GM23338 (cell line): ENCODE results near the gene PISD. TPM values are rescaled to one million over a fixed set of nuclear protein-coding genes. Genes with fewer than 3 reads are reported as not detected.
"Not testable (repeated sequence)": the region's sequence is repeated elsewhere in the genome, so short reads cannot be mapped to it uniquely, and the experiment has no call there.

Experiments
- ATAC-seq: fragments of 200-7000 bp; cut with Tn5 transposase; 3 replicates; pipeline ENCODE4 v1.9.1; 2020
- DNase-seq: peaks from one replicate; pipeline ENCODE4 v3.0.0-alpha.2; 2015; ENCODE audit warnings: low spot score
- H2AFZ ChIP-seq: fragments of 200-600 bp; sonication (generic); 2 replicates; pipeline ENCODE4 v1.8.0; 2016; ENCODE audit warnings: antibody characterized with exemption, mild to moderate bottlenecking, moderate library complexity
- H3F3A ChIP-seq: fragments of 200-600 bp; sonication (generic); replicated peaks from 2 replicates; pipeline ENCODE4 v1.8.0; 2017; ENCODE audit warnings: antibody characterized with exemption, mixed run types, low read depth
- H3K27ac ChIP-seq: fragments of 200-600 bp; sonication (generic); 2 replicates; pipeline ENCODE4 v1.6.1; 2016; ENCODE audit warnings: low read depth
- H3K27me3 ChIP-seq: fragments of 200-600 bp; sonication (generic); 2 replicates; pipeline ENCODE4 v1.8.0; 2016; ENCODE audit warnings: mild to moderate bottlenecking, mixed run types, moderate library complexity; ENCODE audit not compliant: insufficient read depth
- H3K36me3 ChIP-seq: fragments of 200-600 bp; sonication (generic); 2 replicates; pipeline ENCODE4 v1.8.0; 2016; ENCODE audit warnings: mild to moderate bottlenecking; ENCODE audit not compliant: insufficient read depth
- H3K4me1 ChIP-seq: fragments of 200-600 bp; sonication (generic); 2 replicates; pipeline ENCODE4 v1.8.0; 2016; ENCODE audit warnings: mild to moderate bottlenecking, moderate library complexity; ENCODE audit not compliant: insufficient read depth
- H3K4me2 ChIP-seq: fragments of 200-600 bp; sonication (generic); 2 replicates; pipeline ENCODE4 v1.7.1; 2017; ENCODE audit warnings: mixed run types
- H3K4me3 ChIP-seq: fragments of 200-600 bp; sonication (generic); 2 replicates; pipeline ENCODE4 v1.6.1; 2016; ENCODE audit warnings: mixed run types
- H3K79me2 ChIP-seq: fragments of 200-600 bp; sonication (generic); replicated peaks from 2 replicates; pipeline ENCODE4 v1.8.0; 2017; ENCODE audit warnings: mild to moderate bottlenecking; ENCODE audit not compliant: insufficient read depth
- H3K9me2 ChIP-seq: fragments of 200-600 bp; sonication (generic); 2 replicates; pipeline ENCODE4 v1.8.0; 2017; ENCODE audit not compliant: insufficient read depth
- H4K20me1 ChIP-seq: fragments of 200-600 bp; sonication (generic); replicated peaks from 2 replicates; pipeline ENCODE4 v1.8.0; 2017; ENCODE audit warnings: mild to moderate bottlenecking; ENCODE audit not compliant: insufficient read depth
- H3K27ac Mint-ChIP-seq: 2 replicates; pipeline ENCODE4 v1.8.0; 2020; ENCODE audit warnings: inconsistent platforms, mild to moderate bottlenecking, moderate library complexity, mixed read lengths
- H3K27me3 Mint-ChIP-seq: 3 replicates; pipeline ENCODE4 v1.8.0; 2022; ENCODE audit warnings: low read depth, mild to moderate bottlenecking, moderate library complexity, mixed read lengths, inconsistent platforms; ENCODE audit not compliant: insufficient read depth, poor library complexity
- H3K36me3 Mint-ChIP-seq: 3 replicates; pipeline ENCODE4 v1.8.0; 2021; ENCODE audit warnings: low read depth, mild to moderate bottlenecking, inconsistent platforms, moderate library complexity, mixed read lengths
- H3K4me1 Mint-ChIP-seq: 3 replicates; pipeline ENCODE4 v1.8.0; 2020; ENCODE audit warnings: mild to moderate bottlenecking, inconsistent platforms, mixed read lengths
- H3K4me3 Mint-ChIP-seq: 3 replicates; pipeline ENCODE4 v1.8.0; 2021; ENCODE audit warnings: moderate library complexity, mild to moderate bottlenecking, inconsistent platforms, mixed read lengths
- H3K9me3 Mint-ChIP-seq: 3 replicates; pipeline ENCODE4 v1.8.0; 2020; ENCODE audit warnings: moderate library complexity, mild to moderate bottlenecking, inconsistent platforms, mixed read lengths
- CTCF ChIP-seq, 2 experiments: fragments of 200-600 bp in 1 of 2; sonication (generic) in 1 of 2; conservative IDR thresholded peaks; 2 replicates each; pipeline versions ENCODE4 v1.5.1 to v1.6.1; 2016 to 2017; ENCODE audit warnings: antibody characterized with exemption in 2 of 2, low read depth in 2 of 2, mild to moderate bottlenecking in 2 of 2, moderate library complexity in 1 of 2
- ETS1 ChIP-seq: IDR thresholded peaks from 2 replicates; pipeline ENCODE4 v1.6.1; 2016; ENCODE audit warnings: antibody characterized with exemption
- JUNB ChIP-seq: IDR thresholded peaks from one replicate; pipeline ENCODE4 v1.6.1; 2016; ENCODE audit warnings: antibody characterized with exemption; ENCODE audit not compliant: unreplicated experiment
- NANOG ChIP-seq: IDR thresholded peaks from 2 replicates; pipeline ENCODE4 v1.6.1; 2016; ENCODE audit warnings: antibody characterized with exemption, borderline replicate concordance
- STAT1 ChIP-seq: IDR thresholded peaks from one replicate; pipeline ENCODE4 v1.6.1; 2016; ENCODE audit warnings: antibody characterized with exemption; ENCODE audit not compliant: unreplicated experiment
- ZNF331 ChIP-seq: fragments of 250-450 bp; sonication (Bioruptor Pico); IDR thresholded peaks from 2 replicates; pipeline ENCODE4 v1.5.0; 2020; ENCODE audit warnings: low read depth, mild to moderate bottlenecking, moderate library complexity
- polyA plus RNA-seq: library from polyadenylated mRNA; unstranded; fragments of >200 nt; fragmentation: Nextera tagmentation; extraction: Ambion mirVana; gene quantifications from 2 replicates; pipeline ENCODE4 v1.2.1, GENCODE V29; 2016
- total RNA-seq: library from RNA; depleted of rRNA; stranded (reverse); fragments of >200 nt; shearing (Covaris generic); gene quantifications from 2 replicates; pipeline ENCODE4 v1.2.3, GENCODE V29; 2014

PISD gene
- total and polyA plus RNA-seq, 2 experiments from 2014 or later, result 43.1 to 54.5 TPM

GRCh38 chr22:31676700-31677099, 14.7 kb upstream of the PISD start:
- DNase-seq (peak; percentile 98), ATAC-seq (peak; percentile 100)
- Histone ChIP-seq H3K9me2 (peaks cover 3% of the 10 kb centered on the region; the same call in 1 of the 2 replicates), H4K20me1 (no peaks in the 10 kb centered on the region), H3K4me2 (peak overlapping the region; percentile 76), H3K36me3 (no peaks in the 10 kb centered on the region), H3K4me1 (no peaks in the 10 kb centered on the region), H2AFZ (no peak overlapping the region), H3K4me3 (peak overlapping the region; percentile 44), H3K79me2 (no peaks in the 10 kb centered on the region), H3K27ac (no peak overlapping the region), H3K27me3 (no peaks in the 10 kb centered on the region), H3F3A (no peaks in the 10 kb centered on the region)
- Mint-ChIP-seq H3K4me3 (peak overlapping the region; percentile 66), H3K27me3 (peaks cover 12% of the 10 kb centered on the region), H3K27ac (no peak overlapping the region), H3K9me3 (no peaks in the 10 kb centered on the region; the same call in 2 of the 3 replicates), H3K36me3 (no peaks in the 10 kb centered on the region), H3K4me1 (no peaks in the 10 kb centered on the region)
- no peak for TF ChIP-seq STAT1
- TF ChIP-seq ZNF331 (CRISPR knock-in tag), result no peak
- TF ChIP-seq JUNB, result no peak
- TF ChIP-seq ETS1, result no peak
- TF ChIP-seq NANOG, result no peak
- no peak for TF ChIP-seq CTCF (conservative IDR thresholded peaks at IDR 0.05; ENCODE audit: low read depth in 2 of 2)

- not testable (repeated sequence) for ATAC-seq, H3K9me3 Mint-ChIP-seq, H3K36me3 ChIP-seq
Observed at GRCh38 chr22:31674219-31674618, 12.2 kb upstream of the PISD start.

GRCh38 chr22:31668849-31669248, 6.8 kb upstream of the PISD start:
- not testable (repeated sequence) for H3K27ac Mint-ChIP-seq, H3K9me3 Mint-ChIP-seq, H3K4me1 ChIP-seq, H3K4me1 Mint-ChIP-seq, H3K4me3 ChIP-seq, H3K9me2 ChIP-seq, H2AFZ ChIP-seq, H3K27me3 Mint-ChIP-seq, H4K20me1 ChIP-seq, H3K27ac ChIP-seq, H3K36me3 ChIP-seq, H3K27me3 ChIP-seq, H3K4me2 ChIP-seq, H3F3A ChIP-seq, H3K36me3 Mint-ChIP-seq, H3K4me3 Mint-ChIP-seq, H3K79me2 ChIP-seq, ATAC-seq, DNase-seq

More at GRCh38 chr22:31674219-31674618, 12.2 kb upstream of the PISD start:
- H3K4me1 ChIP-seq, H3K4me3 ChIP-seq, H4K20me1 ChIP-seq, H3K27me3 ChIP-seq, H3K27ac Mint-ChIP-seq, H3K9me2 ChIP-seq, H3K4me3 Mint-ChIP-seq, H2AFZ ChIP-seq, H3K27ac ChIP-seq, DNase-seq, H3K79me2 ChIP-seq, H3K4me2 ChIP-seq, H3K4me1 Mint-ChIP-seq, H3F3A ChIP-seq, H3K36me3 Mint-ChIP-seq: not testable (repeated sequence)
- H3K27me3 Mint-ChIP-seq, result peaks cover 10% of the 10 kb centered on the region
